ENCODE data around the gene APOBEC3B. TPM values are rescaled to one million over a fixed set of nuclear protein-coding genes. Genes with fewer than 3 reads are reported as not detected.
"Not testable (repeated sequence)": the region's sequence is repeated elsewhere in the genome, so short reads cannot be mapped to it uniquely, and the experiment has no call there.

Gene APOBEC3B
- total RNA-seq, 2 experiments from 2014 or later = 8.0 to 8.5 TPM

- Mint-ChIP-seq H3K36me3 (ENCODE audit: low read depth) (peaks cover 10% of the 10 kb centered on the region), H3K9me3 (ENCODE audit: low read depth) (peaks cover 8% of the 10 kb centered on the region), H3K27ac (peak overlapping the region; percentile 39), H3K4me1 (peaks cover 71% of the 10 kb centered on the region), H3K4me3 (no peak overlapping the region), H3K27me3 (peaks cover 2% of the 10 kb centered on the region)
- DNase-seq (no peak), ATAC-seq (no peak)
- POLR2A ChIA-PET = interaction anchor here (0.6 to 1.4 kb wide), 3 partner anchors 43 to 112 kb away, joined by 3 to 7 read pairs (median 7); partner anchors contain the start of gene CBX6
- CTCF ChIA-PET = interaction anchor here (0.7 to 3.8 kb wide), 7 partner anchors 10 to 192 kb away, joined by 3 to 22 read pairs (median 3); partner anchors contain the start of gene CBX6
- intact Hi-C loops (cut with DNase I, micrococcal nuclease) = no loop called here
These were observed 2.1 kb downstream of the APOBEC3B start for GRCh38 chr22:38984224-38984623.

- H3K4me1 Mint-ChIP-seq = peaks cover 77% of the 10 kb centered on the region
- peak; percentile 93 for DNase-seq
- peak overlapping the region; percentile 28 for H3K4me3 Mint-ChIP-seq
- ChIA-PET POLR2A (interaction anchor here (0.7 to 1.4 kb wide), 6 partner anchors 44 to 332 kb away, joined by 3 to 7 read pairs (median 4); partner anchors contain the start of gene CBX6), CTCF (interaction anchor here (0.6 to 3.8 kb wide), 8 partner anchors 11 to 216 kb away, joined by 3 to 22 read pairs (median 3); partner anchors contain the start of gene CBX6)
- ATAC-seq = peak; percentile 88
- H3K36me3 Mint-ChIP-seq (ENCODE audit: low read depth); H3K27me3 Mint-ChIP-seq; H3K9me3 Mint-ChIP-seq (ENCODE audit: low read depth): not testable (repeated sequence)
- intact Hi-C loops (cut with DNase I, micrococcal nuclease) = loop anchor here (1.0 to 5.0 kb wide), 10 partner anchors 18 to 278 kb away; partner anchors contain the start of genes APOBEC3D (in 1 of the 2), DNAL4 (in 1 of the 2), GTPBP1 (in 1 of the 2) and SUN2 (in 1 of the 2)
- peak overlapping the region; percentile 91 for H3K27ac Mint-ChIP-seq
These were observed 2.9 kb downstream of the APOBEC3B start for GRCh38 chr22:38984784-38985757.

GRCh38 chr22:38986629-38987028 is 4.5 kb downstream of the APOBEC3B start:
- no peak overlapping the region for H3K4me3 Mint-ChIP-seq
- ChIA-PET CTCF (interaction anchor here (0.7 kb wide), 1 partner anchor 329 kb away, joined by 3 read pairs; no protein-coding TSS in a partner anchor), POLR2A (no interaction called here)

GRCh38 chr22:38987171-38987895 is 5.2 kb downstream of the APOBEC3B start:
- peaks cover 10% of the 10 kb centered on the region for H3K36me3 Mint-ChIP-seq (ENCODE audit: low read depth)
- intact Hi-C loops (cut with DNase I, micrococcal nuclease) = loop anchor here in 1 of 2 experiments (5.0 kb wide), 2 partner anchors 230 to 280 kb away; partner anchors contain the start of genes GTPBP1 and SUN2
- ChIA-PET POLR2A (interaction anchor here (0.6 kb wide), 1 partner anchor 36 kb away, joined by 7 read pairs; no protein-coding TSS in a partner anchor), CTCF (interaction anchor here (0.6 to 0.7 kb wide), 2 partner anchors 115 to 329 kb away, joined by 3 read pairs; partner anchors contain the start of gene CBX6)
- peak overlapping the region; percentile 84 for H3K27ac Mint-ChIP-seq
- peak overlapping the region; percentile 8 for H3K4me3 Mint-ChIP-seq
- DNase-seq (peak; percentile 64), ATAC-seq (peak; percentile 24)
- H3K4me1 Mint-ChIP-seq = peaks cover 66% of the 10 kb centered on the region
- no peaks in the 10 kb centered on the region for H3K27me3 Mint-ChIP-seq
- H3K9me3 Mint-ChIP-seq (ENCODE audit: low read depth) = peaks cover 8% of the 10 kb centered on the region

More at GRCh38 chr22:38986629-38987028, 4.5 kb downstream of the APOBEC3B start:
- Mint-ChIP-seq H3K4me1 (peaks cover 73% of the 10 kb centered on the region), H3K27ac (peak overlapping the region; percentile 37), H3K27me3 (peaks cover 2% of the 10 kb centered on the region), H3K36me3 (ENCODE audit: low read depth) (peaks cover 10% of the 10 kb centered on the region), H3K9me3 (ENCODE audit: low read depth) (peaks cover 8% of the 10 kb centered on the region)
- ATAC-seq (no peak), DNase-seq (no peak)
- intact Hi-C loops (cut with DNase I, micrococcal nuclease) = loop anchor here in 1 of 2 experiments (5.0 kb wide), 2 partner anchors 229 to 279 kb away; partner anchors contain the start of genes GTPBP1 and SUN2

- H3K27ac Mint-ChIP-seq = no peak overlapping the region
- peaks cover 1% of the 10 kb centered on the region for H3K9me3 Mint-ChIP-seq (ENCODE audit: low read depth)
- peaks cover 2% of the 10 kb centered on the region for H3K36me3 Mint-ChIP-seq (ENCODE audit: low read depth)
- H3K4me3 Mint-ChIP-seq = no peak overlapping the region
- intact Hi-C loops (cut with DNase I, micrococcal nuclease) = loop anchor here in 1 of 2 experiments (5.0 kb wide), 2 partner anchors 232 to 282 kb away; partner anchors contain the start of genes GTPBP1 and SUN2
- ChIA-PET CTCF (no interaction called here), POLR2A (no interaction called here)
- ATAC-seq (no peak), DNase-seq (peak; percentile 34)
- peaks cover 3% of the 10 kb centered on the region for H3K27me3 Mint-ChIP-seq
- H3K4me1 Mint-ChIP-seq = peaks cover 58% of the 10 kb centered on the region
These were observed 7.3 kb downstream of the APOBEC3B start for GRCh38 chr22:38989466-38989865.

GRCh38 chr22:38992871-38993371 is 10.8 kb downstream of the APOBEC3B start:
- POLR2A ChIA-PET = interaction anchor here (0.6 kb wide), 1 partner anchor 194 kb away, joined by 3 read pairs; no protein-coding TSS in a partner anchor
- H3K36me3 Mint-ChIP-seq (ENCODE audit: low read depth); DNase-seq; intact Hi-C loops (cut with DNase I, micrococcal nuclease); H3K27ac Mint-ChIP-seq; H3K4me3 Mint-ChIP-seq; H3K27me3 Mint-ChIP-seq; H3K9me3 Mint-ChIP-seq (ENCODE audit: low read depth): not testable (repeated sequence)
- CTCF ChIA-PET = interaction anchor here (1.4 kb wide), 1 partner anchor 10 kb away, joined by 5 read pairs; no protein-coding TSS in a partner anchor
- peaks cover 26% of the 10 kb centered on the region for H3K4me1 Mint-ChIP-seq
- peak; percentile 57 for ATAC-seq

- no peak overlapping the region for H3K27ac Mint-ChIP-seq
- POLR2A ChIA-PET = no interaction called here
- intact Hi-C loops (cut with DNase I, micrococcal nuclease) = no loop called here
These were observed 14.0 kb downstream of the APOBEC3B start for GRCh38 chr22:38996105-38996504.

GRCh38 chr22:38997518-38997917 is 15.4 kb downstream of the APOBEC3B start:
- Mint-ChIP-seq H3K27me3 (peaks cover 3% of the 10 kb centered on the region), H3K9me3 (ENCODE audit: low read depth) (peaks cover 4% of the 10 kb centered on the region), H3K36me3 (ENCODE audit: low read depth) (no peaks in the 10 kb centered on the region), H3K4me3 (no peak overlapping the region), H3K4me1 (peaks cover 7% of the 10 kb centered on the region), H3K27ac (no peak overlapping the region)
- intact Hi-C loops (cut with DNase I, micrococcal nuclease) = no loop called here
- ChIA-PET POLR2A (no interaction called here), CTCF (interaction anchor here (1.1 kb wide), 1 partner anchor 70 kb away, joined by 4 read pairs; no protein-coding TSS in a partner anchor)
- DNase-seq (no peak), ATAC-seq (no peak)

More at GRCh38 chr22:38996105-38996504, 14.0 kb downstream of the APOBEC3B start:
- Mint-ChIP-seq H3K36me3 (ENCODE audit: low read depth) (no peaks in the 10 kb centered on the region), H3K4me1 (peaks cover 7% of the 10 kb centered on the region), H3K27me3 (peaks cover 3% of the 10 kb centered on the region), H3K9me3 (ENCODE audit: low read depth) (peaks cover 4% of the 10 kb centered on the region), H3K4me3 (no peak overlapping the region)
- no peak for DNase-seq
- CTCF ChIA-PET = interaction anchor here (1.1 kb wide), 1 partner anchor 69 kb away, joined by 4 read pairs; no protein-coding TSS in a partner anchor
- no peak for ATAC-seq

GRCh38 chr22:39003165-39003638 is 21.1 kb downstream of the APOBEC3B start:
- Mint-ChIP-seq H3K4me1 (peaks cover 6% of the 10 kb centered on the region), H3K27me3 (no peaks in the 10 kb centered on the region), H3K4me3 (no peak overlapping the region), H3K27ac (no peak overlapping the region), H3K36me3 (ENCODE audit: low read depth) (no peaks in the 10 kb centered on the region), H3K9me3 (ENCODE audit: low read depth) (peaks cover under 1% of the 10 kb centered on the region)
- ChIA-PET CTCF (interaction anchor here (0.5 to 7.8 kb wide), 32 partner anchors 9 to 951 kb away, joined by 3 to 86 read pairs (median 4); partner anchors contain the start of genes CBX6 and CBX7), POLR2A (interaction anchor here (0.6 kb wide), 1 partner anchor 727 kb away, joined by 4 read pairs; no protein-coding TSS in a partner anchor)
- DNase-seq (peak; percentile 88), ATAC-seq (peak; percentile 96)
- intact Hi-C loops (cut with DNase I, micrococcal nuclease) = loop anchor here (1.0 kb wide), 6 partner anchors 18 to 235 kb away; no protein-coding TSS in a partner anchor

- POLR2A ChIA-PET = no interaction called here
- H3K4me1 Mint-ChIP-seq = peaks cover 10% of the 10 kb centered on the region
- H3K9me3 Mint-ChIP-seq (ENCODE audit: low read depth) = no peaks in the 10 kb centered on the region
- no peak overlapping the region for H3K27ac Mint-ChIP-seq
- no peaks in the 10 kb centered on the region for H3K27me3 Mint-ChIP-seq
- H3K4me3 Mint-ChIP-seq = no peak overlapping the region
- no peak for DNase-seq
- no peaks in the 10 kb centered on the region for H3K36me3 Mint-ChIP-seq (ENCODE audit: low read depth)
- CTCF ChIA-PET = interaction anchor here (0.6 to 7.8 kb wide), 6 partner anchors 14 to 166 kb away, joined by 3 to 86 read pairs (median 3); partner anchors contain the start of gene CBX6
- no peak for ATAC-seq
- intact Hi-C loops (cut with DNase I, micrococcal nuclease) = loop anchor here (1.0 to 2.0 kb wide), 3 partner anchors 111 to 300 kb away; no protein-coding TSS in a partner anchor
These were observed 25.0 kb downstream of the APOBEC3B start for GRCh38 chr22:39007177-39007576.
